GM18519 (cell line): Measurements from ENCODE around the gene DERA.
"Not testable (repeated sequence)": the region's sequence is repeated elsewhere in the genome, so short reads cannot be mapped to it uniquely, and the experiment has no call there.

ENCODE experiments used
- ATAC-seq: cut with Tn5 transposase; IDR thresholded peaks from one replicate; pipeline ENCODE4 v1.9.1; 2021; ENCODE audit warnings: mild to moderate bottlenecking, moderate library complexity; ENCODE audit not compliant: unreplicated experiment, low FRiP score

Gene DERA

DNA sequence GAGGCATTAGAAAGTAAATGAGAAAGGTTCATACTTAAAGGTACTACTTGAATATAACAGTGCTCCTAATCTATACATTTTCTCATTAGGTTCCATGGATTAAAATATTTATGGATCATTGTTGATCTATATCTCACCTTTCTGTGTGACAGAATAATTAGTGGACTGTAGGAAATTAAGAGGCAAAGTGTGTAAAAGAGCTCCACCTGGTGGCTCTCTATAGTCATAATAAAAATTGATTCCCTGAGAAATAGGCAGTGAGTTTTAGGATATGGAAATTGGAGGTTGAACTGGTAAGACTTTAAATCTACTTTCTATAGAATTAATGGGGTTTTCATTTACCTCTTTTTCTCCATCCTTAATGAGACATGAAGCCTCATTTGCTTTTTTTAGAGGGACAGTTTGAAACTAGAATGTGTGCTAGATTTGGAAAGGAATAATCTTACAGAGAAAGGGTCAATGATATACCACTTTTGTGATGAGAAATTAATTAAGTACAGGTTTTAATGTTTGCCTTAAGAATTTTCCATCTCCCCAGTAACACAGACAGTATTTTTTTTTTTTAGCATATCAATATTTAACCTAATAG is 11.8 kb upstream of the DERA start:
- ATAC-seq = peak; percentile 44

DNA sequence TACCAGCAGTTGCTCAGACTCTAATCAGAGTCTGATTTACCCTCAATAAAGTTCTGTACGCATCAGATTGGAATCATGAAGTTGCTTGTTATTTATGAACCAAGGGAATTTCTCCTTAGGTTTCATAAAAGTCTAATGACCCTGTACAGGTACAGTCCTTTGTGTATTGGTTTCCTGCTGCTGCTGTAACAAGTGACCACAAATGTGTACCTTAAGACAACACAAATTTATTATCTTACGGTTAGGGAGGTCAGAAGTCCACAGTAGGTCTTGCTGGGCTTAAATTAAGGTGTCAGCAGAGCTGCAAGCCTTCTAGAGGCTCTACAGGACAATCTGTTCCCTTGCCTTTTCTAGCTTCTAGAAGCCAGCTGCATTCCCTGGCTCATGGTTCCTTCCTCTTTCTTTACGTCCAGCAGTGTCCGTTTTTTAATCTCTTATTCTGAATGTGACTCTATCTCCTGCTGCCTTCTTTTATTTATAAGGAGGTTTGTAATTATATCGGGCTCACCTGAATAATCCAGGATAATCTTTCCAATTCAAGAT is 6.7 kb upstream of the DERA start:
- no peak for ATAC-seq

DNA sequence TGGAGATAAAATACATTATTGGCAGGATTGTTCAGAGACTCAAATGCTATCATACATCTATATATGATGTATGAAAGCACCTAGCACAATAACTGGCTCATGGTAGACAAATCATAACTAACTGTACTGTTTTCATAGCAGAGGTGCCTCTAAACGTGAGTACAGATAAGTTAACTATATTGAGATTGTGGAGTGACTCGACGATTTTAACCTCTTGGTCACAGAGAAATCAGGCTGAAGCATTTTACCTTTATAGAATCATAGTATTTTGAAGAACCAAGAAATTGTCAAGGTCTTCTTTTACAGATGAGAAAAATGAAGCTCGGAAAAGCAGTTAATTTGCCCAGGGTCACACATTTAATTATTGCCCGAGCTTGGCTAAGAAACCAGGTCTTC is 666 bp upstream of the DERA start:
- no peak for ATAC-seq

DNA sequence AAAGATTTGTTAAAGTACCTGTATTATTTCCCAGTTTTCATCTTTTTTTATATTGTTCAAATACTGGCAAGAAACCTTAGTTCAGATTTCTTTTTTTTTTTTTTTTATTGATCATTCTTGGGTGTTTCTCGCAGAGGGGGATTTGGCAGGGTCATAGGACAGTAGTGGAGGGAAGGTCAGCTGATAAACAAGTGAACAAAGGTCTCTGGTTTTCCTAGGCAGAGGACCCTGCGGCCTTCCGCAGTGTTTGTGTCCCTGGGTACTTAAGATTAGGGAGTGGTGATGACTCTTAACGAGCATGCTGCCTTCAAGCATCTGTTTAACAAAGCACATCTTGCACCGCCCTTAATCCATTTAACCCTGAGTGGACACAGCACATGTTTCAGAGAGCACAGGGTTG is 799 bp downstream of the DERA start:
- ATAC-seq = not testable (repeated sequence)

DNA sequence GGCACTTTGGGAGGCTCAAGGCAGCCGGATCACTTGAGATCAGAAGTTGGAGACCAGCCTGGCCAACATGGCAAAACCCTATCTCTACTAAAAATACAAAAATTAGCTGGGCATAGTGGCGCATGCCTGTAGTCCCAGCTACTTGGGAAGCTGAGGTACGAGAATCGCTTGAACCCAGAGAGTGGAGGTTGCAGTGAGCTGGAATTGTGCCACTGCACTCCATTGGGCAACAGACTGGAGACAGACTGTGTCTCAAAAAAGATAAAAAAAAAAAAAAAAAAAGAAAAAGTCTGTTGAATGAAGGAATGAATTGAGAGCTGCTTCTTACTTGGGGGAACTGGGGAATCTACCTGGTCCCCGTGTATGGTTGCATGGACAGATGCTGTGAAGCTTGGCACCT is 3.0 kb downstream of the DERA start:
- not testable (repeated sequence) for ATAC-seq

DNA sequence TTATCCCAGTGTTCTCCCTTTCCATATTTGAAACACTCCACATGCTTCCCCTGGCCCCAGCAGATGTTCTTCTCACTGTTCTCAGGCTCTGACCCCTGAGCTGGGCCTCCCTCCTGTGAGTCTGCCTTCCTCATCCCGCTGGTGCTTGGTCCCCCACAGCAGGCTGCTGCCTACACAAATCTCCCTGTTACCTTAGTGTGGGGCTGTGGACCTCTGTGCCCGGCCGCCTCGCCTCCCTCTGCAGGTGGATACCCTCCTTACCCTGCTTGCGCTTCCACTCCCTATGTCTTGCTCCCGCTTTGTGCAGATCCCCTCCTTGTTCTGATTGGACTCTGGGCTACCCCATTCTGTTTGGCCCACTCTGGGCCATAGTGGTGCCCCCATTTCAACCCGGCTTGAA is 6.9 kb downstream of the DERA start:
- no peak for ATAC-seq

DNA sequence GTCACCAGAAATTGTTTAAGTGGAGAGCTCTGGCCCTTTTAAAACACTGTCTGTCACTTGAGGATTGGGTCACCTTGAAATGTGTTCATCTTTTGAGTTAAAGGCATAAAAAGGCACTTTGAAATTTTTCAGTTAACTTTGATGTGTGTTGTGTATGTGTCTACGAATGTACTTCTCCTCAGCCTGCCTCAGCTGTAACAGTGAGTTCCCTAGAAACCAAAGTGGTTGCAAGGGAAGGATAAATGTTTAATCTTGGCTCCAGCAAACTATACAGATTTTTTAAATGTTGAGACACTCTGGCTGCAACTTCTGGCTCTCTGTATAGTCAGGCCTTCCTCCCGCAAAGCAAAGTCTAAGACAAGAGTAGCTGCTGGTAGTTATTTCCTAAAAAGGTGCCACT is 8.3 kb downstream of the DERA start:
- no peak for ATAC-seq

DNA sequence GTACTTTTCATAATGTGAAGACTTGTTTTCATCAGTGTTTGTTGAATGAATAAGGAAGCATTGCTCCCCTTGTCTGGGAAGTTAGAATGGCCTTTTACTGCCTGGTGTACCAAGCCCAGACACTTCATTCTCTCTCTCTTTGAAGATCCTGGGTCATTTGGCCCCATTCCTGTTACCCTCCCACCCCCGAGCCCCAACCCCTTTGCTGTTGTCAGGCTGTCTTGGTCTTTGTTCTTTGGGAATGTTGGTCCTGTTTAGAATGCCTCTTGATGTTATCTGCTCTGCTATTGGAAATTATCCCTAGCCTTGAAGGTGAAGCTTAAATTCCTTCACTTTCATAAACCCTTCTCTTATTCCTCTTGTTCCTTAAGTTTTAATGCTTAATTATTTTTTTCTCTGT is 13.8 kb downstream of the DERA start:
- ATAC-seq = no peak

DNA sequence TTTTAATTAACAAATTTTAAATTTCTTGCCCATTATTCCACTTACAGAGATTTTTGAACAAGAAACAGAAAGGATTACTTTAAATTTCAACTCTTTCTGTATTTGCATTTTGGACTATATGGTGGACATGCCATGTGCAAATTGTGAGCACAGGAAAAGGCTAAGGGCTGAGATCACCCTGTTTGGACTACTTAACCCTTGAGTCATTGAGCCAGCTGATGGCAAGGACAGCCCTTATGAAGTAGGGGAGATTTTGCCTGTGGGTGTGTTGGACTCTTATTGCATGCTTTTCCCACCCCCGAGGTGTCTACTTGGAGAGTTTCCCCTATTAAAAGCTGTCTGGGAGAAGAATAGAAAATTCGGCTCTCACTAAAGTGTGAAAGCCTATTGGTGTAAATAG is 17.2 kb downstream of the DERA start:
- ATAC-seq = no peak

DNA sequence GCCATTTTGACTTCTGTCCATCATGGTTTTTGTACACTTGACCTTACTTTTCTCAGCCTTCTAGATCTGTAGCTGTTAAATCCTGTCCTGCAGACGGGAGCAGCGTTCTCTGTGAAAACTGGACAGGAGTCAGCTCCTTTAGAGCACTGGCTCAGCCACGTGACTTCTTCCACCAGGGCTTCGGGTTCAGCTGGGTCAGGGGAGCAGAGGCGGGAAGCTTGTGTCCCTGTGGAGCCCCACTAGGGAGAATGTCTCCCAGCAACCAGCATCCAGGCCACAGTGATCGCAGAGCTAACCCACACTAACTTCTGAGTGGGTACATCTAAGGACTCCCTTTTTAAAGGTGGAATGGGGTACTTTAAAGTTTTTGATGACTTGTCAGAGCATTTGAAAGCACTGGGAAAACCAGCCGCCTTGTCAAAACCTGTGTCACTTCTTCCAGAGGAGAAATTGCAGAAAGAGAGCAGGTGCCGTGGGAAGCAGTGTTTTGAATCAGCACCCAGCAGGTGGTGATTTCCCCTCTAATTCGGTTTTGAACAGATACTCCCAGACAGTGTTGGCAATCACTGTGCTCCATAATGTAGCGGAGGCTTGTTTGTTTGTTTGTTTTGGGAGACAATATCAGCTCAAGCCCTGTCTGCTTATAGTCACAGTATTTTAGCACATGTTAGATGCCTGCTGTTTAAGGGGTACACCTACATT is 17.9 kb downstream of the DERA start:
- ATAC-seq = no peak

DNA sequence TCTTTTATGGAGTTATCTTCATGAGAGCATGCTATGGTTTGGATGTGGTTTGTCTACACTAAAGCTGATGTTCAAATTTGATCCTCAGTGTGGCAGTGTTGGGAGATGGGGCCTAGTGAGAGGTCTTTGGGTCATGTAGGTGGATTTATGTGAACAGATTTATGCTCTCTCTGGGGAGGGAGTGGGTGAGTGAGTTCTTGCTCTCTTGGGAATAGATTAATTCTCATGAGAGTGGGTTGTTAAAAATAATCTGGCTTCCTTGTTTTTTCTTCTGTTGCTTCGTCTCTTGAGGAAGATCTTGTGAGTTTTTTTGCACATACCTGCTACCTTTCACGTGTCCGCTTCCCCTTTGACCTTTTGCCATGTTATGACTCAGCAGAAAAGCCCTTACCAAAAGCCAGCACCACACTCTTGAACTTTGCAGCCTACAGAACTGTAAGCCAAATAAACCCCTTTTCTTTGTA is 20.5 kb downstream of the DERA start:
- peak; percentile 53 for ATAC-seq

DNA sequence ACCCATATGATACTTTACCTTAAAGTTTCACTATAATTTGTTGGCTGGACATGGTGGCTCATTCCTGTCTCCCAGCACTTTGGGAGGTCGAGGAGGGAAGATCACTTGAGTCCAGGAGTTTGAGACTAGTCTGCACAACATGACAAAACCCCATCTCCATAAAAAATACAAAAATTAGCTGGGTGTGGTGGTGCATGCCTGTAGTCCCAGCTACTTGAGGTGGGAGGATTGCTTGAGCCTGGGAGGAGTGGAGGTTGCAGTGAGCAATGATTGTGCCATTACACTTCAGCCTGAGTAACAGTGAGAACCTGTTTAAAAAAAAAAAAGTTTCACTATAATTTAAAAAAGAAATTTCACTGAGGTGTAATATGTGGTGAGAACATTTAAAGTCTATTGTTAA is 21.2 kb downstream of the DERA start:
- no peak for ATAC-seq

DNA sequence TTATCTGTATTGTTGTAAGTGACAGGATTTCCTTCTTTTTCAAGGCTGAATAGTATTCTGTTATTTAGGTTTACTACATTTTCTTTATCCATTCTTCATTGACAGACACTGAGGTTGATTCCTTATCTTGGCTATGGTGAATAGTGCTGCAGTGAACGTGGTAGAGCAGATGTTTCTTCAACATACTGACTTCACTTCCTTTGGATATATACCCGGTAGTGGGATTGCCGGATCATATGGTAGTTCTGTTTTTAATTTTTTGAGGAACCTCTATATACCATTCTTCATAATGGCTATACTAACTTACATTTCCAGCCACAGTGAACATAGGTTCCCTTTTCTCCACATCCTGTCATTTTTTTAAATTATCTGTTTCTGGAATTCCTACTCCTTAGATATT is 21.8 kb downstream of the DERA start:
- no peak for ATAC-seq

DNA sequence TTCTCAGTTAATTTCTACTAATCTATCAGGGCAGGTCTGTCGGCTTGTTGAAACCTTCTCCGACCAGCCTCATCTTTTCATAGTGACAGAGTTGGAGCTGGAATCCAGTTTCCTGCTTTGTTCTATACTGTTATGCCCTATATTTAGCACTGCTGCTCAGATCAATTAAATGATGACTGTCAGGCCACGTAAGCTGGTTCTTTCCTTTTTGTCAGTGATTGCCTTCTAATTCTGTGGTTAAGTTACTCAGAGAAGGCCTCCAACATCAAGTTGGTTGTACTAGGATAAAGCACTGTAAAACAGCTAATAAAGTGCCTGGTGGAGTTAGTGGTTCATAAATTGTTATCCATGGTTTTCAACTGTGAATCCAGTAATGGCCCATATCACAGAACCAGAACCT is 22.6 kb downstream of the DERA start:
- ATAC-seq = no peak

DNA sequence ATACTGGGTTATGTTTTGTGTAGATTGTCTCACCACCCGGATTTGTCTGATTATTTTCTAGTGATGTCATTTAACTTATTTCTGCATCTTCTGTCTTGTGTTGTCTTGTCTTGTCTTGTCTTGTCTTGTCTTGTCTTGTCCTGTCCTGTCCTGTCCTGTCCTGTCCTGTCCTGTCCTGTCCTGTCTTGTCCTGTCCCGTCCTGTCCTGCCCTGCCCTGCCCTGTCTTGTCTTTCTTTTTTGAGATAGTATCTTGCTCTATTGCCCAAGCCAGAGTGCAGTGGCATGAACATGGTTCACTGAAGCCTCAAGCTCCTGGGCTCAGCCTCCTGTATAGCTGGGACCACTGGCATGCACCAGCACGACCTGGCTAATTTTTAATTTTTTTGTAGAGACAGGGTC is 25.6 kb downstream of the DERA start:
- no peak for ATAC-seq

DNA sequence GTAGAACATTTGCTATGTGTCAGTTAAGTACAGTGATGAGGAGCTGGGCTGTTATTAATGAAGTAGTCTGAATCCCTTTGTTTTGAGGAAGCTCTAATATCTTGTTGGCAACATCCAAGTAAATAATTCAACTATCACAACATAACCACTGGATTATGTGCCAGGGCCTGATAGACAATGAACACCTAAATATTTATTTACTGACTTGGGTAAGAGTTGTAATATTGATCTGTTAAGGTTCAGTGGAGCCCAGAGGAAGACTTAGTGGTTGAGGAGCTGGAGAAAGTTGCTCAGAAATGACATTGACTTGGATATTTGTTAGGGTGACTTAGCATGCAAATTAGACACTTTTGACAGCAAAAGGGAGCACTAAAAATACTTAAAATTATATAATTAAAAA is 26.8 kb downstream of the DERA start:
- ATAC-seq = no peak

DNA sequence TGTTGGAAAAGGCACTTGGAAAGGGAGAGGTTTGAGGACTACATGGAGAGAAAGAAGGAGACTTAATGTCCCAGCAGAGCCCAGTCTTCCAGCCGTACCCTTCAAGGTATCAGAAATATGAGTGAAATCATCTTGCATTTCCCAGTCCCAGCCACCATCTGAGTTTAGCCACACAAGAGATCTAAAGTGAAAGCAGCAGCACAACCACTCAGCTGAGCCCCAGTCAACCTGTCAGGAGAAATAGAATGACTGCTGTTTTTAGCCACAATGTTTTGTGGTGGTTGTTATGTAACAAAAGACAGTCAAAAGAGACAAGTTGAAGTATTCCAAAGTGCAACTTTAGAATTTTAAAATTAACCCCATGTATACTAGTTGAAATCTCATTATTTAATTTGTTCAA is 28.0 kb downstream of the DERA start:
- no peak for ATAC-seq

DNA sequence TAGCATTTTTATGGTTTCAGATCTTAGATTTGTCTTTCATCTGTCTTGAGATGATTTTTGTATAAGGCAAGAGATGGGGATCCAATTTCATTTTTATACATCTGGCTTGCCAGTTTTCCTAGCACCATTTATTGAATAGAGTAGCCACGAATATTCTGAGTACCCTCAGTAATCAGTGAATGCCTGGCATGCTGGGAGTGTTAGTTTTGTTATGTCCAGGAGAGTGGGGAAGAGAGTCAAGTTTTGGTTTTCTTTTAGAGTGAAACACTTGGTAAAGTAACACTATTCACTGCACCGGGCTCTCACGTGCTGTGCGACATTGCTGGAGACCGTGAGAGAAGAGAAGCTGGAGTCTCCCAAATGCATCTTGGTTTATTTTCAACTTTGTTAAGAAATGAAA is 31.3 kb downstream of the DERA start:
- ATAC-seq = no peak

DNA sequence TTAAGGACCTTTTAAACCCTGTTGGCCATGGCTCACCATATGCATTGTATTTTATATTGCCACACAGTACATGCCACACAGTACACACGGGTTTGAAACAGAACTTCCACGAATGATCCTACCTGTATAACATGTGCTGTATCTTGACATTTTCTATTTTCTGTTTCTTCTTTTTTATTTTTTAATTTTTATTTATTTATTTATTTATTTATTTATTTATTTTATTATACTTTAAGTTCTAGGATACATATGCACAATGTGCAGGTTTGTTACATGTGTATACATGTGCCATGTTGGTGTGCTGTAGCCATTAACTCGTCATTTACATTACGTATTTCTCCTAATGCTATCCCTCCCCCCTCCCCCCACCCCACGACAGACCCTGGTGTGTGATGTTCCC is 32.4 kb downstream of the DERA start:
- ATAC-seq = not testable (repeated sequence)

DNA sequence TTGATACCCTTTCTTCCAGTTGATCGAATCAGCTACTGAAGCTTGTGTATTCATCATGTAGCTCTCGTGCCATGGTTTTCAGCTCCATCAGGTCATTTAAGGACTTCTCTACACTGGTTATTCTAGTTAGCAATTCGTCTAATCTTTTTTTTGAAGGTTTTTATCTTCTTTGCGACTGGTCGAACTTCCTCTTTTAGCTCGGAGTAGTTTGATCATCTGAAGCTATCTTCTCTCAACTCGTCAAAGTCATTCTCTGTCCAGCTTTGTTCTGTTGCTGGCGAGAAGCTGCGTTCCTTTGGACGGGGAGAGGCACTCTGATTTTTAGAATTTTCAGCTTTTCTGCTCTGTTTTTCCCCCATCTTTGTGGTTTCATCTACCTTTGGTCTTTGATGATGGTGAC is 37.3 kb downstream of the DERA start:
- not testable (repeated sequence) for ATAC-seq

DNA sequence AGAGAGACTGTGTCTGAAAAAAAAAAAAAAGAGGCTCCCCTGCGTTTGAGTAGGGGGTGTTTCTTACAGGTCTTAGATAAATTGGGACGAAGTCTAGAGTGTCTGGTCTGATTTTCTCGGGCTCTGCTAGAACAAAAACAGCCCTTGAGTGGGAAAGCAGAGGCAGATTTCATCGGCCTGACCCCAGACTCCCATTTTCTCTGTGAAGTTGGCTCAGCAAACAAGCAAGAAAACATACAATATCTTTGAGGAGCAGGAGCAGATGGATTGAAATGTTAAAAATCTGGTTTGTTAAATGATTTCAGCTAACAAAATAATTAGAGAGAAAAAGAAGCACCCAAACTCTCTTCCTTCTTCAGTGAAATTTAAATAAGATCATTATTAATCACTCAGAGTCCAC is 44.1 kb downstream of the DERA start:
- ATAC-seq = no peak

DNA sequence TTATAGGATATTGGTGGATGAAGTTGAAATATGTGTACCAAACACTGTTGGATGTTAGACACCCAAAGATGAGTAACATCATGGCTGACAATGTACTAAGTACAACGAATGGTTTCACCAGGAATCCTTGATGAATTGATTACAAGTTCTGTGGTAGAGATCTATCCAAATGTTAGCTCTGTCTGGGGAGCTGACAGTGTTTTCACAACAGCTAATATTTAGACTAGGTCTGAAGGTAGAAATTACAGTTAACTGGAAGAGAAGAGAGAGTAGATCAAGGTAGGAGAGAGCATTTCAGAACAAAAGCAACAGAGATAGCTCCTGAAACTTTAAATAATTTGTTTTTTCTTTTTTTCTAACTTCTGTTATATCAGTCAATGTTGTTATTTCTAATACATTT is 44.9 kb downstream of the DERA start:
- ATAC-seq = no peak
